ENCODE results near the gene TTC39C.

Gene TTC39C

DNA sequence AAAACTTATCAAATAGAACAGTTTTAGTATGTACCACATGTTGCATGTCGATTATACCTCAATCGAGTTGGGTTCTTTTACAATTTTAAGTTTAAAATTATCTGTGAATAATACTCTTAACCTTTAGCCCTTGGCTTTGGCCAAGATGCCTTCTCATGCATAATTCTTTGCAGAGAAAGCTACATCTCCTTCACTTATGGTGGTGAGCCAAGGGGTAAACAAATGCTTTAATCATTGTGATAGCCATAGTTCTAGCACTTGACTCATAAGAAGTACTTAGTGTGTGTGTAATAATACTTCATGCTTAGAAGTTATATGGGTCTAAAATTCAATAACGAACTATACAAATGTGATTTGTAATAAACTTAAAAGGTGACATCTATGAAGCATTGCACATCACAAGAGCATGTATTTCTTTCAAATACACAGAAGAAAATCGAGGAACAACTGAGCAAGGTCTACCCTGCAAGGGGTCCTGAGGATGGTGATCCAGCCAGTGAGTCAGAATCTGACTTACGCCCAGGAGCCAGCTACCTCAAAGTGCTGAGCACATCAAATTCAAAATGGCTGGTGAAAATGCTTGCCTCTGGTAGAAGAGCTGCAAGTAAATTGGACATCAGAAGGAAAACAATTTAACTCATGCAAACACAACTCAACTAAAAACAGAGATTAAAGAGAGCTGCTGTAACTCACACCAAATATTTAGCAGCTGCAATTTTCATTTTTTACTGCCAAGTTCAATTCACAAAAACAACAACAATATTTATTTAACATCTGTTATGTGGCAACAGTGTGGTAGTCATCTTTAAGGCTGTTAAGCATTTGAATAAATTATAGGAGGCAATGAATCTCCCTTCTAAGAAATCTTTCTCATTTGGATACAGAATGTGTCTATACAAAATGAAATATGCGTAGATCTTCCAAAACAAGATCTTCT is 23.8 kb upstream of the TTC39C start:
- in situ Hi-C loops (cut with MboI; ENCODE audit: low sequenced_read_pairs): no loop called here

DNA sequence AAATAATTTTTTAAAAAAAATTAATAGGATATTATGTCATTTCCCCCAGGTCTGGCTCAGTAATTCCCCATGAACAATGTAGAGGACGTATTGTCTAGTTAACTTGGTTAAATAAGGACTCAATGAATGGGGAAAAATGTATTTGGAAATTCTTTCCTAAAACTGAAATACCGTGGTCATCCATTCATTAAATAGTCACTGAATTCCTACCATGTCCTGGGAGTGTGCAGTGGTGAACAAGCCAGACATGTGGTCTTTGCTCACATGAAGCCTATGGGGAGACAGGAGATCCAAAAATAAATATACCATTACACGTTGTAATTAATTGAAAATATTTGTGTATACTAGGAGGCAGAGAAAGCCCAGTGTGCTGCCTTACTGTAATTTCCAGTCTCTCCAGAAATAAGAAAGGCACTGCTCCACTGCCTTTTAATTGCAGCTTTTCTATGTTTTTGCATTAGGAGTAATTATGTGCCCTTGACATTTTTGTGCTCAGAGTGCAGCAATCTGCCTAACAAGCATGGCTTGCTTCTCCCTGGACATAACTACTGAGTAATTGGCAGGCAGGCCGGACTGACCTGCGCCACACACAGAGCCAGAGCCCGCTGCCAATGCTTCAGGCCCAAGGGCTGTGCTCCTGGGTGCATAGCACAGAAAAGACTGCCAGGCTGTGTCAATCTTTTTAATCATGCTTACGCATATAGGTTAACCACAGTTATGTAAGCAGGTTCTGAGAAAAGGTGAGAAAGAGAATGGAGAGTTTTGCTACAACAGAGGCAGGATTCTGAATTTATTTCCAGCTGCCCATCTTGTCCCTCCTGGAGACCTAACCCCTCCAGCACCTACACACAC is 22.2 kb upstream of the TTC39C start:
- in situ Hi-C loops (cut with MboI; ENCODE audit: low sequenced_read_pairs): no loop called here

DNA sequence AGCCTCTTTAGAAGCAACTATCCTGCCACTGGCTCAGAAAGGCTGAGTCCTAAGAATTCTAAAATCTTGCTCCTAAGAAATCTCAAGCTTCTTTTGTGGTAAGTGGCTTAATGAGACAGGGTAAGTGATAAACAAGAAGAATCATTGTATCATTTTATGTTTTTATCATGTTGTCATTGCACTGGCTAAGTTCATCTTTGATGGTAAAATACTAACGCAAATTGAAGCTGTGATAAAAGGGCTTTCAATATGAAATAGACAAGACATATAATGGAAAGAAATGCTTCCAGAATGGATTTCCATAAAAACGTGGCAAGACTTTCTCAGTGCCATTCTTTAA is 21.6 kb upstream of the TTC39C start:
- in situ Hi-C loops (cut with MboI; ENCODE audit: low sequenced_read_pairs): no loop called here

DNA sequence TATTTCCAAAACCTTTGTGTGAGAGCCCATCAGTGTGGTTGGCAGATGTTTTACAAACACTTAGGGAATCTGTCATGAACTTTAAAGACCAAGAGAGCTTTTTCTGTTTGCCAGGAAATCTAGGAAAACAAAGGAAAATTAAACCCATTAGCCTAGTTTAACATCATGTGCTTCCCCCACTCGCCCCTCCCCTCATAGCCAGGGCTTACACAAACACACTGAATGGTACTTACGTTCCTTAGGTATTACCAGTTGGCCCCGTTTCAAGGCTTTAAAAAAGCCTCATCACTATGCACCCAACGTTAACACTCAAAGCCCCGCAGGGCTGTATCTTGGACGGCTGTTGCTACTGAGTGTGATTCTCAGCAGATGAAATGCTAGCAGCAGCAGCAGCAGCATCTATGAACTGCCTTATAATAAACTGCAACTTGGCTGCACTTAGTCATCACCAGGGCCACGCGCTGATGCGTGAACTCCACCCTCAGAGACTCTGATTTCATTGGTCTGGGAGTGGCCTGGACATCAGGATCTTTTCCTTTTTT is 20.1 kb upstream of the TTC39C start:
- in situ Hi-C loops (cut with MboI; ENCODE audit: low sequenced_read_pairs): no loop called here

DNA sequence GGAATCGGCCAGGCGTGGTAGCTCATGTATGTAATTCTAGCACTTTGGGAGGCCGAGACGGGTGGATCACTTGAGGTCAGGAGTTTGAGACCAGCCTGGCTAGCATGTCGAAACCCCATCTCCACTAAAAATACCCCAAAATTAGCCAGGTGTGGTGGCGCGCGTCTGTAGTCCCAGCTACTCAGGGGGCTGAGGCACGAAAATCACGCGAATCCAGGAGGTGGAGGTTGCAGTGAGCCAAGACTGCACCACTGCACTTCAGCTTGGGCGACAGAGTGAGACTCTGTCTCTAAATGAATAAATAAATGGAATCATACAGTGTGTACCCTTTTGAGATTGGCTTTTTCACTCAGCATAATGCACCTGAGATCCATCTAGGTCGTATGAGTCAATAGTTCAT is 19.4 kb upstream of the TTC39C start:
- in situ Hi-C loops (cut with MboI; ENCODE audit: low sequenced_read_pairs): no loop called here

DNA sequence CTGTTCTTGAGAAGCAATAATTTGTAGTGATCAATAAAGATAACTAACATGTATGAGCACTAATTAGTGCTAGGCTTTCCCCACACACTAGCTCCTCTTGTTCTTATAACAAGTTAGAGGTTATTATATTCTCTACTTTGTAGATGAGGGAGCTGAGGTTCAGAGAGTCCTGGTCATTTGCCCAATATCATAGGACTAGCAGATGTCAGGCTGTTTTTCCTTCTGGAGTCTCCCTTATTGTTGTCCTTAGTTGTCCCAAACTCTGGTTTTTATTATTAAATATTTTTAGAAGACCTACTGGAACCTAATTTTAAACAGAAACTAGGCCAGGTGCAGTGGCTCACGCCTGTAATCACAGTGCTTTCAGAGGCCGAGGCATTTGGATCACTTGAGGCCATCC is 16.5 kb upstream of the TTC39C start:
- in situ Hi-C loops (cut with MboI; ENCODE audit: low sequenced_read_pairs): no loop called here

DNA sequence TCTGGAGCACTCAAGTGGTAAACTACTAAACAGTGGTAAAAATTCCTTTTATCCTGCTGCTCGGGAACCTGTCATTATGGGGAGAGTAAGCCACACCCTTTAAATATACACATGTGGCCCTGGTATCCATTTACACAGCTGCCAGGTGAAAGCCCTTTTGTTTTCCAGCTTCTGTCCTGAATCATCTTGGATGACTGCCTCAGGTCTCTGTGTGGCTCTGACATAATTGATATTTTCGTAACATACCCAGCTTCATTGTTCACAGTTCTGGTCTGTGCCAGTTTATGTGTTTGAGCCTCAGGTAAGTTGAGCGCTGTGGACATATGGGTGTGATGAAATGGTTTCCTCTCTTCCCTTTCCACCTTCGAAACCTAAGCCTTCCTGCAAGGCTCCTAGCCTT is 15.7 kb upstream of the TTC39C start:
- in situ Hi-C loops (cut with MboI; ENCODE audit: low sequenced_read_pairs): no loop called here

DNA sequence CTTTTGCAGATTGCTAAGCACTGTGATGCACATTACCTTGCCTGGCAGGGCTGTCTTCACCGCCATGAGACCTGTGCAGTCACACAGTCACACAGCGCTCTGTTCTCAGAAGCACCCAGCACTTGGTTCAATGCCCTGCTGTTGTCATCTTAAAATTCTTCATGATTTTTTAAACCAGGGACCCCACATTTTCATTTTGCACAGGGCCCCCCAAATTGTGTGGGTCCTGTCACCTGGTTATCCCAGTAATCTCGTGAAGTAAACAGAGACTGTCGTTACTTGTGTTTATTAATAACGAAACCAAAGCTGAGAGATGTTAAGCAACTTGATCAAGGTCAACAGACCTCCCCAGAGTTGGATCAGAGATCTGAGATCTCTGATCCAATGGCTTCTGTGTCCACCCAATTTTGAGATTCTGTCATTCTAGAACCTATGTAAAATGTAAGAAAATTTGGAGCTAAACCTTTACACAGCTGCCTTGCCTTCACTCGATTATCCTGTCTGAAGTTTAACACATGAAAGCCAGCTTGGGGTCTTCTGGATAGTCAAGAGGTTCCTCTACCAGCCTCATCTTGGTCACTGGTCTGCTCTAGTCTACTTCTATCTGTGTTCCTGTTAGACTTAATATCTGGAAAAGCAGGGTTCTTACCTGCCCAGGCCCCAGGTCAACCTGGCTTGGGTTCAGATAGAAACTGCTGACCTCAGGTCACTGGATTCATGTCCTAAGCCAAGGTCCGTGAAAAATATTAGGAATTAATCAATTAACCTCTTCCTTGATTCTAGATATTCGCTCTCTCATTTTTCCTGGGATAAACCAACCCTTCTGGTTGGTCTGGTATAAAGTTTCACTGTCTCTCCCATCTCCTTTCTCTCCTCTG is 13.7 kb upstream of the TTC39C start:
- in situ Hi-C loops (cut with MboI; ENCODE audit: low sequenced_read_pairs): no loop called here

DNA sequence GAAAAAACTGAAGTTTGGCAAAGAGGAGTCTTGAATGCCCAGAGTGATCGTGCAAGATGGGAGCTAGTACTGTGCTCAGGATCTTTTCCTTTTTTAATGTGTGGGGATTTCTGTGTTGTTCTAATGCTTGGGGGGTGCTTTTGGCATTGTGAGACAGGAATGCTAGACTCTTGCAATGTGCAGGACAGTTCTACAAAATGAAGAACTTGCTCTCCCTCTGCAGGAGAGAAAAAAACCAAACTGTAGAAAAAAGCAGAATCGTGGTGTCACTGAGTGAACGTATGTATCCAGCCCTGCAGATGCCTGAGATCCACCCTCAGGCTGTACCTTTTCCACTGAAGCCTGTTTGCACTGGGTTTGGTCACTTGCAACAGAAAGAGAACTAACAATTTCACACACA is 12.1 kb upstream of the TTC39C start:
- in situ Hi-C loops (cut with MboI; ENCODE audit: low sequenced_read_pairs): no loop called here

DNA sequence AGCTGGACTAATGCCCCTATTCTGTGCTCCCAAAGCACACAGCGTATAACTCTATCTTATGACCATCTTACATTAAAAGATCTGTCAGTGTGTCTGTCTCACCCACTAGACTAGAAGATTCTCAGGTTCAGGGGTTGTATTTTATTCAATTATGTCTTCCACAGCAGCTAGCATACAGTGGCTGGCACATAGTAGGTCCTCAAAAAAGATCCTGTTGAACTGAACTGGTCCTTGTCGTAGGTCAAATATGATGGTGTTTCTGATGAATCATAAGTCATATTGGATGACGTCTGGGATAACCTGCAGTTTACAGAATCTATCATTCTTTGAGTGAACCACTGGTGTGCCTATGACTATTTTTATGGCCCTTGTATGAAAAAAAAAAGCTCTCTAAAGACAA is 11.3 kb upstream of the TTC39C start:
- in situ Hi-C loops (cut with MboI; ENCODE audit: low sequenced_read_pairs): no loop called here

DNA sequence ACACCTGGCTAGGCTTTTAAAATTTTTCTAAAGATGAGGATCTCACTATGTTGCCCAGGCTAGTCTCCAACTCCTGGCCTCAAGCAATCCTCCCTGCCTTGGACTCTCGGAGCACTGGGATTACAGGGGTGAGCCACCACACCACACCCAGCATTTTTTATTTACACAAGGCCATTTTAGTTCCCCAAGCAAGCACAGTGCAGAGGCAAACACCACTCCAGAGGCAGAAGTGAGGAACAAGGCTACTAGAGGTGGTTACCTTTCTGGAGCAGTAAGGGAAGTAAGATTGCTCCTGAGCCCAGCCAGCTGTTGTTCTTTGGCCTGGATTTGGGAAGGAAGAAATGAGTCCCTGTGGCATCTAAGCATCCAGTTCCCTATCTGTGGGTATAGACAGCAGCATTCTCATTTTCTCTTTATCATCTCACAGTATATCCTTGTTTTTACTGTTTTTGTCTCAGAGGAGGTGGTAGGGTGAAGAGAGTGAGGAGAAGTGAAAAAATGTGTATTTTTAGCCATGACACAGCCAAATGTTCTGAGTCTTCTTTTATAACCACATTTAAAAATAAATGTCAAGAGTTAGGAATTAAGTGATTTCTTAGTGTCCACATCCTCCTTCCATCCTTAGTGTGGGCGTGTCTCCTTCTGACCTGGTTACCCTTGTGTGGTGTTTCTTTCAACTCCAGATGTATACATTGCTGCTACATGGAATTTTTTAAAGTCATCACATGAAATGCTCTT is 10.5 kb upstream of the TTC39C start:
- in situ Hi-C loops (cut with MboI; ENCODE audit: low sequenced_read_pairs): no loop called here

DNA sequence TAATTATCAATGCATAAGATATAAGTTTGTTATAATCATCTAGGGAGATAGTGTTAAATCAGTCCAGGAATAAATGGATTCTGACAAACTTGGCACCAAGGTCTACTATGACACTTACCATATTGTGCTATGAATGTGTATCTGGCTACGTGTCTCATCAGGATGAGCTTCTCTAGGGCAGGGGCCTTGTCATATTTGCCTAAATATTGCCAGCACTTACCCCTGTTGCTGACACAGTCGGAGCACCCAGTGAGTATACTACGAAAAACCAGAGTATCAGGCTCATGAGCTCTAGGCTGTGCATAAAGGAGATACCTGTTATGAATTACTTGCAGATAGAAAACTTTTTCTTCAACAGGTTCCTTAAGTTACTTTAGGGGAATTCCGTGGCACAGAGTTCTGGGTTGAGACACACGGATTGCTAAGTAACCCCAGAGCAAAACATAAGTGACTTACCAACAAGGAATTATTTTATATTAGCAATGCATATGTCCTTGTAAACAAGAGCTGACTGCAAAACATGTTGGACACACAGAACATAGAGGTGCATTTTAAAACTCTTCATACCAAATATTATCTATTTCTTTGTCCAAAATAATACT is 7.7 kb upstream of the TTC39C start:
- in situ Hi-C loops (cut with MboI; ENCODE audit: low sequenced_read_pairs): no loop called here

DNA sequence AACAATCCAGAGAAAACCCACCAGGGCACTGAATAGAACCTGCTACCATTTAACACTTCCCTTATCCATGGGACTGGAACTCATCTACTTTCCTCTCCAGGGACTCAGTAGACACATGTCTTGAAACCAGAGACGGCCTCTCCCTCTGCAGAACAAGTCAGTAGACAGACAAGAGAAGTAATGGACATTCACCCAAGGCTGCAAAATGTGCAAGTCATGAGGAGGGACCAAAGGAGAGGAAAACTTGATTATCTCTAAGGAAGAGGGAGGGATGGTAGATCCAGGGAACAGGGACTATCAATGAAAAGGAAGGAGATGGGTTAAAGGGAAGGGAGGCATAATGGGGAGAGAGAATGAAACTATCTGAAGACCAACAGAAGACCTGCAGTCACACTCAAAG is 5.3 kb upstream of the TTC39C start:
- in situ Hi-C loops (cut with MboI; ENCODE audit: low sequenced_read_pairs): no loop called here

DNA sequence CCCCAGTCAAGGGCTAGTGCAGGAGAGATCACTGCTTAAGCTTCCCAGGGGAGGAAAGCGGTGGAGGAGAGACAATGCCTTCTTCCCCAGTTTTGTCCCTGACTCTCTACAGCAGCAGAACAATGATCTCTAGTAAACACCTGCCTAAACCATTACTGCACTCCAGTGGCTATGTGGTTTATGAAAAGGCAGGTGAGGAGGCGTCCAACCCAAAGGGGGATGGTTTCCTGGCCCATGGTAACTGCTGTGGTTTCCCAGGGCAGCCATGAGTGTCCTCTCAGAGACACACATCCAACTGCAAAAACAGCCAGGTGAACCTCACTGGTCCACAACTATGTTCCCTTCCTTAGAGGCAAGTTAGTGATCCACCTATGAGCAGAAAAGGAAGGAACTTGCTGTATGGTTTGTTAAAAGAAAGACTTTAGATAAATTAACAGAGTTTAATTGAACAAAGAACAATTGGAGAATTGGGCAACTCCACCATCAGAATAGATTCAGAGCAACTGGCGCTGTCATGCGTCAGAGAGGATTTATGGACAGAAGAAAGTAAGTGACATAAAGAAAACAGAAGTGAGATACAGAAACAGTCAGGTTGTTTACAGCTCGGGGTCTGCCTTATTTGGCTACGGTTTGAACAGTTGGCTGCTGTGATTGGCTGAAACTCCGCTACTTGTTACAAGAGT is 4.8 kb upstream of the TTC39C start:
- in situ Hi-C loops (cut with MboI; ENCODE audit: low sequenced_read_pairs): no loop called here

DNA sequence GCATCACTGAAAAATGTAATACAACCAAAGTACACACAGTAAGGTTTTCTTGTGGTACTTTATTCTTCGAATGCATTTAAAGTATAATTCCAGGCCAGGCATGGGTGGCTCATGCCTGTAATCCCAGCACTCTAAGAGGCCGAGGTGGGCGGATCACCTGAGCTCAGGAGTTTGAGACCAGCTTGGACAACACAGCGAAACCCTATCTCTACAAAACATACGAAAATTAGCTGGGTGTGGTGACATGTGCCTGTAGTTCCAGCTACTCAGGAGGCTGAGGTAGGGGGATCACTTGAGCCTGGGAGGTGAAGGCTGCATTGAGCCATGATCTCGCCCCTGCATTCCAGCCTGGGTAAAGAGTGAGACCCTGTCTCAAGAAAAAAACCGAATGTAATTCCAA is 3.9 kb upstream of the TTC39C start:
- in situ Hi-C loops (cut with MboI; ENCODE audit: low sequenced_read_pairs): no loop called here

DNA sequence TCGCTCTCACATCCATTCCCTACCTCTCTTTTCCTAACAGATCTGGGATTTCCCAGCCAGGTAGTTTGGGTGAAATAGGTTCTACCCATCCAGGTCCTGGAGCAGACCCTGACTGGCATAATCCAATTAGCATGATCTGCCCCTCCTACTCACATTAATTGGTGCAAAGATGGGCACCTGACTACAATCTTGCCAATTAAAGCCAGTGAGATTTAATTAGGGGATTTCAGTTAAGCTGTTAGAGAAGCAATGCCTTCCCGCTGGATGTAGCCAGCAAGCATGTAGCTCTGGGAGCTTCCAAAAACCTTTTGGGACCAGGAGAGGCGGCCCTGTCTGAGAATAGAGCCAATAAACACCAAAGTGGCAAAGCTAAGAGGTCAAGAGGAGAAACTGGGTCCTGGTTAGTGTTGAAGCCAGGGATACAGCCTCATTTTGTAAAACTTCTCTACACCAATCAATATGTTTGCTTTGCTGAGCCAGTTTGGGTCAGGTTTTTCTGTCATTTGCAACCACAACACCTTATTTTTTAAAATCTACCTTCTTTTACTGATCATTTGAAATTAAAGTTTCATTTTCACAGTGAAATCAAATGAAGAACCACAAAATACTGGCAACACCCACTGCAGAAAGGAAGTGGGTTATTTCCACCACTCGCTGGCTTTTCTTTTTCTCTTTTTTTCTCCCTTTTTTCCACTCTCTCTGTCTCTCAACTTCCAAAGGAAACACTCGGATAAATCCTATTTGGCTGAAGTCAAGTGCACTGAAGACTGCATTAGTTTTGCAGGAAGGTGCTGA is 3.2 kb upstream of the TTC39C start:
- in situ Hi-C loops (cut with MboI; ENCODE audit: low sequenced_read_pairs): no loop called here

DNA sequence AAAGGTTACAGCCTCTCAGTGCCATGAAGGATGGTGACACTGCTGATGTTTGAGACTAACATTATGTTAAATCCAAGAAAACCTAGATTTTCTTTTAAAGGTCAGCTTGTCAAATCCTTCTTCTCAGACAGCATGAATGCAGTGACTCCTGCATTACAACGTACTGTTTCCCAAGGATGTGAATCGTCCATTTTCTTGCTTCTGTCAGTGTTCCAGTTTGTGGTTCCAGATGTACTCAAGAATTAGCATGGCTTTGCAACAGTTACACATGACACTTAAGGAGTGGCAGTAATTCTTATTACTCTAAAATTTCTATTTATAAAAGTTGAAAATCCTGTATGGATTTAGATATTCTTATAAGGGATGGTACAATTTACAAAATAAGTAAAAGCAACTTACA is 1.5 kb upstream of the TTC39C start:
- in situ Hi-C loops (cut with MboI; ENCODE audit: low sequenced_read_pairs): no loop called here

DNA sequence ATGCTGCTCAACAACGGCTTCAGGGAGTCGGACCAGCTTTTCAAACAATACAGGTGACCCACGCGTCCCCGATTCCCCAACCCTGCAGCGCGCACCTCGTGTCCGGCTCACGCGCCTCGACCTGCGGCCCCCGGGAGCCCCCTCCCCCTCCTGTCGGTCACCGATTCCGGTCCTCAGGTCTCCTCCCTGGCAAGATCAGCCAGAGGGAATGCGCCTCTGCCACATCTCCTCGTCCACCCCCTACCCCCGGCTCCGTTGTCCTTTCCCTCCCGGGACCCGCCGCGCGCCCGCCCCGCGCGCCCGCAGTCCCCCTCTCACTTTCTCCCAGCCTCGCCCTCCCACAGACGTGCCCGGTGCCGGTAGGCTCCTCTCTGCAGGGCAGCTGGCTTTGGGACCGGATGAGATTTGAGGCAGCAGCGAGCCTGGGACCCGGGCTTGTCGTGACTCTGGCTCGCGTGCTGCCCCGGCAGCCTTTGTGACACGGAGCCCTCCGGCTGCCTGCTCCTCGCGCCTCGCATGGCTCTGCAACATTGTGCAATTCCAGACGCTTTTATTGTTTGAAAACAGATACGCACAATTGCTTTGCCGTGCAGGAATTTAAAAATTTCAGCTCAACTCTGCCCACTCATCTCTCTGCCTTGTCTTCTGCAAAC is 558 bp downstream of the TTC39C start:
- in situ Hi-C loops (cut with MboI; ENCODE audit: low sequenced_read_pairs): no loop called here

Data from HL-60/S4 treated with retinoic acid at 250 ng/mL for 4 days and 3 days (cell line).